Endothelial cell of umbilical vein (primary cell): ENCODE measurements around the gene CAMTA1. TPM values are rescaled to one million over a fixed set of nuclear protein-coding genes. Genes with fewer than 3 reads are reported as not detected.

Experiments
- BruUV-seq: library from RNA; stranded (reverse); fragments of 400-500 nt; replicated peaks from 2 replicates; lab custom pipeline; 2021; lab: Mats Ljungman, UMichigan
- CTCF ChIA-PET: fragments of 300-600, 350-600 bp; sonication (Branson Sonifier 250); formaldehyde crosslinking; loops from one replicate; lab custom pipeline; 2021; ENCODE audit warnings: antibody characterized with exemption, inconsistent platforms; lab: Charles Lee
- POLR2A ChIA-PET: fragments of 300-600, 350-600 bp; sonication (Branson Sonifier 250); formaldehyde crosslinking; loops from one replicate; lab custom pipeline; 2021; ENCODE audit warnings: antibody characterized with exemption, inconsistent platforms; lab: Charles Lee
- DNase-seq: peaks from one replicate; pipeline ENCODE4 v3.0.0-alpha.2; 2011; ENCODE audit warnings: low read depth, low spot score
- FAIRE-seq: peaks from 2 replicates; lab custom pipeline; 2011; peaks lifted over from hg19 to GRCh38; lab: Jason Lieb, UNC
- H2AFZ ChIP-seq: 2 replicates; pipeline ENCODE4 v1.6.0; 2012; ENCODE audit warnings: low read depth, low read length, control low read depth, inconsistent platforms
- H3K27ac ChIP-seq: 2 replicates; pipeline ENCODE4 v1.5.1; 2011; ENCODE audit warnings: low read depth, mild to moderate bottlenecking, control low read depth, low read length, moderate library complexity; ENCODE audit not compliant: insufficient read depth
- H3K27me3 ChIP-seq, 2 experiments: 2 replicates each; pipeline versions ENCODE4 v1.6.0 to v1.6.1; 2011; ENCODE audit warnings: low read length in 2 of 2, mixed read lengths in 1 of 2; ENCODE audit not compliant: control insufficient read depth in 2 of 2, insufficient read depth in 2 of 2
- H3K36me3 ChIP-seq, 2 experiments: 2 replicates in 1 of 2; 3 replicates in 1 of 2; pipeline ENCODE4 v1.5.1; 2011; ENCODE audit warnings: low read length in 2 of 2, mild to moderate bottlenecking in 1 of 2, moderate library complexity in 1 of 2; ENCODE audit not compliant: control insufficient read depth in 2 of 2, insufficient read depth in 2 of 2; ENCODE audit errors: extremely low read depth in 1 of 2
- H3K4me1 ChIP-seq: 3 replicates; pipeline ENCODE4 v1.5.1; 2011; ENCODE audit warnings: mild to moderate bottlenecking, low read length; ENCODE audit not compliant: control insufficient read depth, insufficient read depth; ENCODE audit errors: extremely low read depth
- H3K4me2 ChIP-seq: 2 replicates; pipeline ENCODE4 v1.6.1; 2011; ENCODE audit warnings: low read length, control low read depth, mixed read lengths; ENCODE audit not compliant: insufficient read depth
- H3K4me3 ChIP-seq, 3 experiments: fragments of 200-600 bp in 1 of 3; sonication (generic), shearing (Covaris generic) in 1 of 3; replicated peaks in 1 of 3; 2 replicates each; pipeline ENCODE4 v1.5.1; 2011 to 2016; ENCODE audit warnings: control low read depth in 3 of 3, low read length in 3 of 3, mild to moderate bottlenecking in 2 of 3, inconsistent platforms in 1 of 3, low read depth in 1 of 3, moderate library complexity in 1 of 3; ENCODE audit not compliant: insufficient read depth in 1 of 3
- H3K79me2 ChIP-seq: 2 replicates; pipeline ENCODE4 v1.6.0; 2012; ENCODE audit warnings: low read length, inconsistent platforms; ENCODE audit not compliant: control insufficient read depth, insufficient read depth
- H3K9ac ChIP-seq: replicated peaks from 2 replicates; pipeline ENCODE3; 2011; ENCODE audit warnings: low read length, control low read depth; ENCODE audit not compliant: insufficient read depth; ENCODE audit errors: extremely low read depth
- H3K9me1 ChIP-seq: replicated peaks from 3 replicates; pipeline ENCODE4 v1.6.0; 2011; ENCODE audit warnings: mild to moderate bottlenecking, low read length; ENCODE audit not compliant: control insufficient read depth, insufficient read depth; ENCODE audit errors: extremely low read depth
- H3K9me3 ChIP-seq: replicated peaks from 2 replicates; pipeline ENCODE4 v1.5.1; 2012; ENCODE audit warnings: low read length, inconsistent platforms; ENCODE audit not compliant: control insufficient read depth, insufficient read depth
- H4K20me1 ChIP-seq: replicated peaks from 2 replicates; pipeline ENCODE3; 2011; ENCODE audit warnings: mild to moderate bottlenecking, low read length; ENCODE audit not compliant: control insufficient read depth, insufficient read depth; ENCODE audit errors: extremely low read depth
- EZH2 ChIP-seq: IDR thresholded peaks from 2 replicates; pipeline ENCODE4 v1.6.1; 2012; ENCODE audit warnings: borderline replicate concordance, low read depth, mild to moderate bottlenecking, moderate library complexity, low read length, inconsistent platforms; ENCODE audit not compliant: severe bottlenecking
- FOS ChIP-seq: IDR thresholded peaks from 2 replicates; pipeline ENCODE4 v1.6.1; 2011; ENCODE audit warnings: mild to moderate bottlenecking, low read length, moderate library complexity, borderline replicate concordance; ENCODE audit not compliant: insufficient read depth
- GATA2 ChIP-seq: IDR thresholded peaks from 2 replicates; pipeline ENCODE4 v1.7.0; 2011; ENCODE audit warnings: low read depth, mild to moderate bottlenecking, moderate library complexity, mixed read lengths, low read length; ENCODE audit not compliant: insufficient read length, insufficient read depth
- JUN ChIP-seq: IDR thresholded peaks from 2 replicates; pipeline ENCODE4 v1.6.1; 2011; ENCODE audit warnings: borderline replicate concordance, low read depth; ENCODE audit not compliant: insufficient read length, insufficient read depth
- MYC ChIP-seq: IDR thresholded peaks from one replicate; pipeline ENCODE4 v1.6.1; 2011; ENCODE audit warnings: mild to moderate bottlenecking, low read depth, low read length
- POLR2A ChIP-seq: IDR thresholded peaks from 2 replicates; pipeline ENCODE4 v1.6.1; 2012; ENCODE audit warnings: low read depth, mild to moderate bottlenecking, control low read depth, low read length
- POLR2AphosphoS5 ChIP-seq: IDR thresholded peaks from 2 replicates; pipeline ENCODE4 v1.6.1; 2012; ENCODE audit warnings: low read depth, mild to moderate bottlenecking, control low read depth, low read length, moderate library complexity; ENCODE audit not compliant: insufficient read depth
- dilution Hi-C: fragments of 300-500 bp; cut with MboI; formaldehyde crosslinking; loops from one replicate; pipeline ENCODE4 v1.15.0; 2019; ENCODE audit warnings: low sequenced_read_pairs; ENCODE audit not compliant: extremely low pct_ligation_motif_present
- intact Hi-C: fragments of 100-400 bp; cut with micrococcal nuclease; formaldehyde crosslinking; loops from one replicate; pipeline ENCODE4 v1.10.0; 2022
- polyA plus RNA-seq, 4 experiments: library from polyadenylated mRNA; depleted of rRNA in 3 of 4; stranded (reverse) in 3 of 4; unstranded in 1 of 4; fragments of >200 nt; gene quantifications; 2 replicates each; pipeline versions ENCODE4 v1.2.1 to v1.2.3, GENCODE V29; 2011 to 2012; ENCODE audit warnings: missing spikeins in 1 of 4
- total RNA-seq: library from RNA; stranded (reverse); gene quantifications from 2 replicates; pipeline ENCODE4 v1.2.3, GENCODE V29; 2021
- TF ChIP-seq, protein P1 (sequence below), 2 donors: IDR thresholded peaks; 1 replicate in 1 of 2; 2 replicates in 1 of 2; pipeline ENCODE4 v1.5.1; 2011; ENCODE audit warnings: low read length in 2 of 2, mild to moderate bottlenecking in 2 of 2, moderate library complexity in 2 of 2, control low read depth in 1 of 2, inconsistent platforms in 1 of 2, low read depth in 1 of 2; ENCODE audit not compliant: insufficient read depth in 1 of 2; ENCODE audit errors: extremely low read depth in 1 of 2
- TF ChIP-seq, protein P2 (sequence below): IDR thresholded peaks from 2 replicates; pipeline ENCODE4 v1.6.1; 2011; ENCODE audit not compliant: insufficient read depth, insufficient read length

The CAMTA1 gene
- total and polyA plus RNA-seq, 2 donors (not counting 3 experiments of a cell fraction or from before 2014, with no cell fraction given): 50.8 to 92.7 TPM

DNA sequence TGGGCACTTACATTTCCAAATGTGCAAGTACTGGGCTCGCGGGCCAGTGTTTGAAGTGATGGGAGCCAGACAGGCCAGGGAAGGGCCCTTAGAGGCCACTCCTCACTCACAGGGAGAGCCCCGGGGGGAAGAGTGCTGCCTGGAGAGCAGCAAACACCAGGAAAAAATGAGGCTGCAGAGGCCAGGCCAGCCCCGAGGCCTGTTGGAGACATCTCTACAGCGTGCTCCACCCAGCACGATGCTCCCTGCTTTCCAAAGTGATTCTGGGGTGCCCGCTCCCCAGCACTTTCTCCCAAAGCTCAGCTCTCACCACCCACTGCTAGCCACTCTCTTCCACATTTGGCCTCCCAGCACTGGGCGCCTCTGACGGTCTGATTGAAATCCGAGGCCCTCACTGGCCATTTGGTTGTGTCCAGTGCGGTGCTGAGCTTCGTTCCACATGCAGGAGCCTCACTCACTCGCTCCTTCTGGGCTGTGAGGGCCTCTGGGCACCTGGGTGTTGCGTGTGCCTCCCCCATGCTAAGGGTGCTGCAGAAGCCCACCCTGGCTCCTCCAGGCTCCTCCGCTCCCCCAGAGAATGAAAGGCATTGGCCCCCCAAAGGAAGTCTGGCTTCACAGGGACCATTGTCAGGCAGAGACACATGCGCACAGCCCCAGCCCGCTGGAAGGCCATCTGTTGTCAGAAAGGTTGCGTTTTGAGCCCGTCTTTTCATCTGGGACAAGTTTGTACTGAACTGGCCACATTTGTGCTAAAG, 600.4 kb downstream of the CAMTA1 start:
- no peak for FAIRE-seq
- no peak overlapping the region for H3K4me3 ChIP-seq
- dilution Hi-C loops: no loop called here

More for the DNA sequence above, 600.4 kb downstream of the CAMTA1 start:
- no peaks in the 10 kb centered on the region for H3K9me1 ChIP-seq
- no peak for TF ChIP-seq POLR2A
- no peak for TF ChIP-seq GATA2
- no peak for TF ChIP-seq FOS
- TF ChIP-seq EZH2: no peak
- TF ChIP-seq, protein P1, sequence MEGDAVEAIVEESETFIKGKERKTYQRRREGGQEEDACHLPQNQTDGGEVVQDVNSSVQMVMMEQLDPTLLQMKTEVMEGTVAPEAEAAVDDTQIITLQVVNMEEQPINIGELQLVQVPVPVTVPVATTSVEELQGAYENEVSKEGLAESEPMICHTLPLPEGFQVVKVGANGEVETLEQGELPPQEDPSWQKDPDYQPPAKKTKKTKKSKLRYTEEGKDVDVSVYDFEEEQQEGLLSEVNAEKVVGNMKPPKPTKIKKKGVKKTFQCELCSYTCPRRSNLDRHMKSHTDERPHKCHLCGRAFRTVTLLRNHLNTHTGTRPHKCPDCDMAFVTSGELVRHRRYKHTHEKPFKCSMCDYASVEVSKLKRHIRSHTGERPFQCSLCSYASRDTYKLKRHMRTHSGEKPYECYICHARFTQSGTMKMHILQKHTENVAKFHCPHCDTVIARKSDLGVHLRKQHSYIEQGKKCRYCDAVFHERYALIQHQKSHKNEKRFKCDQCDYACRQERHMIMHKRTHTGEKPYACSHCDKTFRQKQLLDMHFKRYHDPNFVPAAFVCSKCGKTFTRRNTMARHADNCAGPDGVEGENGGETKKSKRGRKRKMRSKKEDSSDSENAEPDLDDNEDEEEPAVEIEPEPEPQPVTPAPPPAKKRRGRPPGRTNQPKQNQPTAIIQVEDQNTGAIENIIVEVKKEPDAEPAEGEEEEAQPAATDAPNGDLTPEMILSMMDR (IDR thresholded peaks at IDR 0.05; ENCODE audit: extremely low read depth in 1 of 2, insufficient read depth in 1 of 2, low read depth in 1 of 2, low read length in 2 of 2): no peak
- no peak for TF ChIP-seq POLR2AphosphoS5
- TF ChIP-seq JUN: no peak
- TF ChIP-seq, protein P2, sequence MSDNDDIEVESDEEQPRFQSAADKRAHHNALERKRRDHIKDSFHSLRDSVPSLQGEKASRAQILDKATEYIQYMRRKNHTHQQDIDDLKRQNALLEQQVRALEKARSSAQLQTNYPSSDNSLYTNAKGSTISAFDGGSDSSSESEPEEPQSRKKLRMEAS: no peak
- TF ChIP-seq MYC: no peak
- no peak overlapping the region for H3K4me2 ChIP-seq
- no peaks in the 10 kb centered on the region for H4K20me1 ChIP-seq
- no peaks in the 10 kb centered on the region for H3K27me3 ChIP-seq
- H3K9me3 ChIP-seq: no peaks in the 10 kb centered on the region
- H3K36me3 ChIP-seq: no peaks in the 10 kb centered on the region
- peaks cover 17% of the 10 kb centered on the region for H3K4me1 ChIP-seq
- no peak for DNase-seq
- BruUV-seq: no TSS peak
- H3K9ac ChIP-seq: no peak overlapping the region
- no peak overlapping the region for H3K27ac ChIP-seq
- CTCF ChIA-PET: no interaction called here
- H3K79me2 ChIP-seq: no peaks in the 10 kb centered on the region
- POLR2A ChIA-PET: no interaction called here
- intact Hi-C loops: no loop called here
- H2AFZ ChIP-seq: no peak overlapping the region
